ENCODE data around the gene TKT.

- TF ChIP-seq EZH2 (IDR thresholded peaks at IDR 0.05) (no peak), CTCF (IDR thresholded peaks at IDR 0.05 in 2 of 3, conservative IDR thresholded peaks at IDR 0.05 in 1 of 3; ENCODE audit: borderline replicate concordance in 1 of 3, insufficient read depth in 1 of 3, low read depth in 2 of 3, low read length in 2 of 3) (no peak)
Measured at GRCh38 chr3:53178246-53178645, 77.6 kb downstream of the TKT start.

All from HCT116 (cell line).